Measurements from ENCODE around the gene SYTL2.
"Not testable (repeated sequence)": the region's sequence is repeated elsewhere in the genome, so short reads cannot be mapped to it uniquely, and the experiment has no call there.

The SYTL2 gene

DNA sequence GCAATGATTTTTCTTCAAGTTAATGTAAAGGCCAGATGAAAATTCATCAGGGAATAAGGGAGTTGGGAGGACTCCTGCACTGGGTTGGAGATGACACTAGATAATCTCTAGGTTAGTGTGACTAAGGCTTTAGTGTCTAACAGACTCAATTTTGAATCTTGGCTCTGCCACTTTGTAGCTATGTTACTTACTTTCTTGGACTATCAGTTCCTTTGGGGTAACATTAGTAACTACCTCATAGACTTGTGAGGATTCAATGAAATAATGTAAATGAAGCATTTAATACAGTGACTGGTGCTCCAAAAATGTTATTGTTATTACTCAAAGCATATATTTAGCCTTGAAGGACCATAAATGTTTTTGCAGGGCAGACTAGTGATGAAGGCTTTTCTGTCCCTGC is 115.4 kb downstream of the SYTL2 start:
- in situ Hi-C loops (cut with MboI; ENCODE audit: low sequenced_read_pairs), result no loop called here

DNA sequence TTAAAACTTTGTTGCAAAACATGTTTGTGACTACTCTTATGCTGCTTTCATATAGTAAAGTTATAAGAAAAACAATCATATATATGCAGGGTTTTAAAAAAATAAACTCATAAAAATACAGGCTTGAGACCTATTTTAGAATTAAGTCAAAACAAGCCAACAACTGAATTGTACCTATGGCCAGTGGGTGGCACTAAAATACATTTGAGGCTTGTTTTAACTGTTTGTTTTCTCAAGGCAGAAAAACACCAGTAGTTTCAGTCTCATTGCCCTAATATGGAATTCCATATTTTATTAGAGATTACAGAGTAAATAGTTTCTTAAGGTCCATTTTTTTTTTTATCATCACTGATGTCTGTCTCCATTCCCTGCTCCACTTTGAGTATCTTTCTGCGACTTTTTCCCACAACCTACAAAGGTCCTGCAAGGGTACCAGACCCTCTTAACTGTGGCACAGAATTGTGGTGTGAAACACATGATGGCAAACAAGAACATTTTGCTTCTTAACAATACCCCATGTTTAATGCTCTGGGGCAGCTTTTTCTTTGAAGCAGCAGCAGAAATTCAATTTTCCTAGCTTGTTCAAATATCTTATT is 116.5 kb downstream of the SYTL2 start:
- in situ Hi-C loops (cut with MboI; ENCODE audit: low sequenced_read_pairs), result no loop called here

DNA sequence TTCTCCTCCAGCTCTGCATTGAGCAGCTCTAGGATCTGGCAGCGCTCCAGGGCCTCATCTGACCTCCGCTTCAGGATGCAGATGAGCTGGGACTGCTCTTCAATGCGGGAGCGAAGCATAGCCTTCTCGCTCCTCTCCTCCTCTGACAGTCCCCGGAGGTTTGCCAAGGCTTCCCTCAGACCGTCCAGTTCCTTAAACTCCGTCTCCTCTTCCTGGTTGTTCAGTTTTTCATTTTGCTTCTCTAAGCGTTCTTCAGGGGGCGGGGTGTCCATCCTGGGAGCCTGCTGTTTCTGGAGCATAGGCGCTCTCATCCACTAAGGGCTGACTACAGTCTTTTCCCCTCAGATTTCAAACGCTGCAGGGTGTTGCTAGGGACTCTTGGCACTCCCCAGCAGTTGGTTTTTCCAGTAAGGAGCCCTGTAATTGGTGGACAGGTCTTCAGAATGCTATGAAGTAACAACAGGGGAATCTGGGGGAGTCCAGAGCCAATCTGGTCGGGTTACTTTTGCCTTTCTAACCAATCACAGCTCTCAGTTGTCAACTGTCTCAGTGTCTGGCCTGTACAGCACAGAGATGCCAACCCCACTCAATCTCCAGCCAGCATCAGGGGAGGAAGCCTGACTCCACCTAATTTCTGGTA is 125.0 kb downstream of the SYTL2 start, which contains the start of gene CCDC89:
Gene CCDC89, minus strand, starts transcription at position 376 of the 640 bp plus-strand sequence. Its CDS starts 65 bp downstream, at position 311.
- in situ Hi-C loops (cut with MboI; ENCODE audit: low sequenced_read_pairs), result no loop called here

DNA sequence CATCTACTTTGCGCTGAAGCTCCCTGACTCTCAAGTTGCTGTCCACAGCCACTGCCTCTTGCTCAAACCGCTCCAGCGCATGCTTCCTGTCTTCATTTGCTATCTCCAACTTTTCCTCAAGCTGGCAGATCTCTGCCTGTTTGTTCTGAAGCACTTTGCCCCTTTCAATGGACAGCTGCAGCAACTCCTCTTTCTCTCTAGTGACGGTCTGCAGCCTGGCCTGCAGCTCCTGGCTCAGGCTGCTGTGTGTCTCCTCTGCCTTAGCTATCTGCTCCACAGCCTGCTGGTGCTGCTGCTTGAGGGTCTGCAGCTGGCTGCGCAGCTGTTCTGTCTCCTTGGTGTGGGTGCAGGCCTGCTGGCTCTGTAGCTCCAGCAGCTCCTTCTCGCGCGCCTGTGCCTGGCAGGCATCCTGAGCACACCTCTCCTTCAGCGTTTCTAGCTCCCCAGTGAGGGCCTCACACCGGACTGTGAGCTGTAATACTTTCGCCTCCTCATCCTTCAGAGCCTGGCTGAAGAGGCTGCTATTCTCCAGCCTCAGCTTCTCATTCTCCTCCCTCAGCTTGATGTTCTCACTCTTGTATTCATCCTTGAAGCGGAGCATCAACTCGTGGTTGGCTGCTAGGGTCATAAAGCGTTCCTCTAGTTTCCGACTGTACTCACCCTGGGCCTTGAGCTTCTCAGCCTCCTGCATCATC is 125.7 kb downstream of the SYTL2 start:
- in situ Hi-C loops (cut with MboI; ENCODE audit: low sequenced_read_pairs), result no loop called here

DNA sequence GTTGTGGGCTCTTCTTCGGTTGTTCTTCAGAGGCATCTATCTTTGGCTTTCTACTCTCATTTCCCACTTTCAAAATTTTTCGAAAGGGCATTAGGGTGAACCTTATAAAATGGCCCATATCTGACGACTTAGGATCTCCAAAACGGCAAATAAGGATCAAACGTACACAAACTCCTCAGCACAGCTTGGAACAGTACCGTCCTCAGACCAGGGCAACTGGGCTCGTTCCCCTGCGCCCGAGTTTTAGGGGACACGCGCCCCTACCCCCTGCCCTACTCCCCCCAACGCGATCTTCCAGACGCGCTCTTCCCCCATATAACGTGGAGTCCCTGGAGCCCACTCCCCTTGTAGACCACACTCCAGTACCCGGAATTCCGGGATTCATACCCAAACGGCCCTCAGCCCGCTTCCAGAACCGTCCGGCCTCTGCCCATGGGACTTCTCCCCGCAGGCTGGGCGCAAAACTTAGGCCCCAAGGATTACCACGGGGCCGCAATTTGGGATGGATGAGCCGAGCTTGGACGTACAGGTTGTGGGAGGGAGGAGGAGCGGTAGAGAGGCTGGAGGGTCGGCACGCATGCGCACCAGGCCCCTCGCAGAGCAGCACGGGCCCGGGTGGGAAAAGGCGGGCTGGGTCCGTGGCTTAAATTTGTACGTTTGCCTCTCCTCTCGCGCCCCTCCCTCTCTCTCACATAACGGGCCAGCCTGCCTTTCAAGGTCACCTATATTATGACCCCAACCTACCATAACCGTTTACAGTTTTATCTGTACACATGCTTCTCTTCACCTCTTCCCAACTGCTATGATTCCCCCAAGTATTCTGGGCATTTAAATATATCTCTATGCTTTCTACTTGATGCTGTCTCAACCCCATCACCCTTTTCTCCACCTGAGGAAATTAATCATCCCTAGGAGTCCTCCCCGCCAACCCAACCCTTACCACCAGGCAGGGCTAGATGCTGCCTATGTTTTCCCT is 128.3 kb downstream of the SYTL2 start:
- in situ Hi-C loops (cut with MboI; ENCODE audit: low sequenced_read_pairs), result no loop called here

DNA sequence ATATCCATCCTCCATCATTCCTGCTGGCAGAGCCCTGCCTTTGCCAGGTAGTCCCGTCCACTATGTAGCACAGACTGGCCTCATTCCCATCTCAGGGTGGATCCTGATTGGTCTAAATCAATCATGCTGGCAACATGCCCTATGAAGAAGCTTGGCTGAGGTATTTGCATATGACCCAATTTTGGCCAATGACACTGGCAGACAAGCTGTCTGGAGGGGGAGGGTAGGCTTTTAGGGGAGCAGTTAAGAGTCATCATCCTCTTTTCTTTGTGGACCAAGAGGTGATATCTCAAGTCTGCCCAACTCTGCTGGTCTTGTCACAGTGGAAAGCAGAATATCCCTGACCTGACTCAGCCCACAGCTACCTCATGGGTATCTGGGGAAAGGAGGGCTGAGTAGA is 130.0 kb downstream of the SYTL2 start:
- in situ Hi-C loops (cut with MboI; ENCODE audit: low sequenced_read_pairs), result no loop called here

DNA sequence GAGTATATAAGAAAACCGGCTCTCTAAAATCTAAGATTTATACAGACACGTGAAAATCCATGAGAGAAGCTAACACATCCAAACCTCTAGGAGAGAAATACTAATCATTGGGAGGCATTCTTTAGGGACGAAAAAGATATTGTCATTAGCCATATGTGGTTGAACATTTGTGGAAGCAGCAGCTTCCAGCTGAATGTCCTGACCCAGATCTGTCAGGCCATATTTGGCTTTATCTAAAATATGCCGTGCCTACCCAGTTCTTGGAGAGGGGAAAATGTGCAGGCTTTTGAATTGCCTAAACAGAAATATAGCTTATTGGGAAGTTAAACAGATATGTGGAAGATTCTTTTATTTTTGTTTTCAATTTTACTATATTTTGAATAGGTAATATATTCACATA is 131.4 kb downstream of the SYTL2 start:
- in situ Hi-C loops (cut with MboI; ENCODE audit: low sequenced_read_pairs), result no loop called here

DNA sequence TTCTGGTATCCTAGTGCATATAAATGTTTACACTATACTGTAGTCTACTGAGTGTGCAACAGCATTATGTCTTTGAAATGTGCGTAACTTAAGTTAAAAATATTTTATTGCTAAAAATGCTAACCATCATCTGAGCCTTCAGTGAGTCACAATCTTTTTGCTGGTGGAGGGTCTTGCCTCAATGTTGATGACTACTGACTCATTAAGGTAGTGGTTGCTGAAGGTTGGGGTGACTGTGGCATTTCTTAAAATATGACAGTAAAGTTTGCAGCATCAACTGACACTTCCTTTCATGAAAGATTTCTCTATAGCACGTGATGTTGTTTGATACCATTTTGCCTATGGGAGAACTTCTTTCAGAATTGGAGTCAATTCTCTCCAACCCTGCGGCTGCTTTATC is 137.5 kb downstream of the SYTL2 start:
- in situ Hi-C loops (cut with MboI; ENCODE audit: low sequenced_read_pairs), result no loop called here

DNA sequence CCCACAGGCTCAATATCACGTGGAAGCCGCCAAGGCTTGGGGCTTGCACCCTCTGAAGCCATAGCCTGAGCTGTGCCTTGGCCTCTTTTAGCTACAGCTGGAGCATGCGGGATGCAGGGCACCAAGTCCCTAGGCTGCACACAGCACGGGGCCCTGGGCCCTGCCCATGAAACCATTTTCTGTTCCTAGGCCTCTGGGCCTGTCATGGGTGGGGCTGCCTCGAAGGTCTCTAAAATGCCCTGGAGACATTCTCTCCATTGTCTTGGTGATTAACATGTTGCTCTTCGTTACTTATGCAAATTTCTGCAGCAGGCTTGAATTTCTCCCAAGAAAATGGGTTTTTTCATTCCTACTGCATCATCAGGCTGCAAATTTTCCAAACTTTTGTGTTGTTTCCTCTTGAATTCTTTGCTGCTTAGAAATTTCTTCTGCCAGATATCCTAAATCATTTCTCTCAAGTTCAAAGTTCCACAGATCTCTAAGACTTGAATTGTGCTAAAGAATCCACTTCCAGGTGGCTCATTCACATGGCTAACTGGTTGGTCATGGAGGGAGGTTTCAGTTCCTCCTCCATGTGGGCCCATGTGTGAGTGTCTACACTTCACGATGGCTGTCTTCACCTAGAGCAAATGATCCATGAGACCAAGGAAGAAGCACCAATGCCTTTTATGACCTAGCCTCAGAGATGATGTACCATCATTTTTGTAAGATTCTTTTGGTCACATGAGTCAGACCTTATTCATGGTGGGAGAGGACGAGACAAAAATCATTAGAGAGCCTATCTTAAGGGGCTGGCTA is 138.6 kb downstream of the SYTL2 start:
- in situ Hi-C loops (cut with MboI; ENCODE audit: low sequenced_read_pairs), result no loop called here

DNA sequence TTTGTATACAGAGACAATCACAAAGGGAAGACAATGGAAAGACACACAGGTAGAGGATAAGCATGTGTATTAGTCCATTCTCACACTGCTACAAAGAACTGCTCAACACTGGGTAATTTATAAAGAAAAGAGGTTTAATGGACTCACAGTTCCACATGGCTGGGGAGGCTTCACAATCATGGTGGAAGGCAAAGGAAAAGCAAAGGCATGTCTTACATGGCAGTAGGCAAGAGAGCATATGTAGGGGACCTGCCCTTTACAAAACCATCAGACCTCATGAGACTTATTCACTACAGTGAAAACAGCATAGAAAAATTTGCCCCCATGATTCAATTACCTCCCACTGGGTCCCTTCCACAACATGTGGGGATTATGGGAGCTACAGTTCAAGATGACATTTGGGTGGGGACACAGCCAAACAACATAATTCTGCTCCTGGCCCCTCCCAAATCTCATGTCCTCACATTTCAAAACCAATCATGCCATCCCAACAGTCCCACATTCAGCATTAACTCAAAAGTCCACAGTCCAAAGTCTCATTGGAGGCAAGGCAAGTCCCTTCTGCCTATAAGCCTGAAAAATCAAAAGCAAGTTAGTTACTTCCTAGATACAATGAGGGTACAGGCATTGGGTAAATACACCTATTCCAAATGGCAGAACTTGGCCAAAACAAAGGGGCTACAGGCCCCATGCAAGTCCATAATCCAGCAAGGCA is 139.8 kb downstream of the SYTL2 start:
- in situ Hi-C loops (cut with MboI; ENCODE audit: low sequenced_read_pairs), result not testable (repeated sequence)

DNA sequence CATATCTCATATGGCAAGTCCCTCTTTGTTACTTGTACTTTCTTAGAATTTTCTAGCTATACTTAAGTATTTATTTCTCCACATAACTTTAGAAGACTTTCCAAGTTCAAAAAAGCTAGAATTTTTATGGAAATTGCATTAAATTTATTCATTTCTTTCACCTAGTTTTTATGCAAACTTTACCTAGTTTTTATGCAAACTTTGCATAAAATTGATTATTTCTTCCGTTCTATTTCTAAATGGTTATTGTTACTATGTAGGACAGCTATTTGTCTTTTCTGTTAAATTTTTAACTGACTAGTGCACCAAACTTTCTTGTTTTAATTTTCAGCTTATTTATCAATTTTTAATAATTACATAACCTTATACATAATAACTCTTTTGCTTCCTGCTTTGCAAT is 142.8 kb downstream of the SYTL2 start:
- in situ Hi-C loops (cut with MboI; ENCODE audit: low sequenced_read_pairs), result no loop called here

DNA sequence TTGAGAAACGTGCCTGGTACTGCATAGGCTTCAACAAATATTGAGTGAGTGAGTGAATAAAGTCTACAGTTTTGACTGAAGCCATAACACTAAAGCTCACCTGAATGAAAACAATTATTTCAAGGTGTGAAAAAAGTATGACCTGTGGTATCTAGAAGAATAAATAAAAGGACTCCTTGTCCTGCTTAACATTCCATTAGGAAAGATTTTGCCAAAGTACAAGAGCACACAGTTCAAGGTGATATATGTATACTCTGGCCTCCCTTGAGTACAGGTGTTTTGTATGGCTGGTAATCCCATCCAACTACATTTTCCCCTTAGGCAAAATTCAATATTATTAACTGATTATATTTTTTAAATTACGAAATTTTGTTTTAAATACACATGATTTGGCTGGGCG is 144.3 kb downstream of the SYTL2 start:
- in situ Hi-C loops (cut with MboI; ENCODE audit: low sequenced_read_pairs), result no loop called here

DNA sequence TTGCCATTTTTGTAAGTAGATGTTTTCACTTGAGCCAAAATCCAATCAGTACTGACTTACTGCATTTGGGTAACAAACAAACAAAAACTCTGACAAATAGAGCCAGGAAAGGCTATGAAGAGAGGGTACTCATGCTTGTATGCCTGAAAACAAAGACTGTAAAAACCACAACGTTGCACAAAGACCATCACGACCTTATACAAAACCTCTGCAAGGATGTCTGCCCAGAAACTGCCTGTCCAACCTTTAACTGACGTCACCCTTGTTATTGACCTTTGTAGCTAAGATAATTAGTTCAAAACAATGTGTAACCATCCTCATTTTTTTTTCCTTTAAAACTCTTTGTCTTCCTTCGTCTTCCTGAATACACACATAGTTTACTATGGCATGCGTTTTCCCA is 145.2 kb downstream of the SYTL2 start:
- in situ Hi-C loops (cut with MboI; ENCODE audit: low sequenced_read_pairs), result no loop called here

DNA sequence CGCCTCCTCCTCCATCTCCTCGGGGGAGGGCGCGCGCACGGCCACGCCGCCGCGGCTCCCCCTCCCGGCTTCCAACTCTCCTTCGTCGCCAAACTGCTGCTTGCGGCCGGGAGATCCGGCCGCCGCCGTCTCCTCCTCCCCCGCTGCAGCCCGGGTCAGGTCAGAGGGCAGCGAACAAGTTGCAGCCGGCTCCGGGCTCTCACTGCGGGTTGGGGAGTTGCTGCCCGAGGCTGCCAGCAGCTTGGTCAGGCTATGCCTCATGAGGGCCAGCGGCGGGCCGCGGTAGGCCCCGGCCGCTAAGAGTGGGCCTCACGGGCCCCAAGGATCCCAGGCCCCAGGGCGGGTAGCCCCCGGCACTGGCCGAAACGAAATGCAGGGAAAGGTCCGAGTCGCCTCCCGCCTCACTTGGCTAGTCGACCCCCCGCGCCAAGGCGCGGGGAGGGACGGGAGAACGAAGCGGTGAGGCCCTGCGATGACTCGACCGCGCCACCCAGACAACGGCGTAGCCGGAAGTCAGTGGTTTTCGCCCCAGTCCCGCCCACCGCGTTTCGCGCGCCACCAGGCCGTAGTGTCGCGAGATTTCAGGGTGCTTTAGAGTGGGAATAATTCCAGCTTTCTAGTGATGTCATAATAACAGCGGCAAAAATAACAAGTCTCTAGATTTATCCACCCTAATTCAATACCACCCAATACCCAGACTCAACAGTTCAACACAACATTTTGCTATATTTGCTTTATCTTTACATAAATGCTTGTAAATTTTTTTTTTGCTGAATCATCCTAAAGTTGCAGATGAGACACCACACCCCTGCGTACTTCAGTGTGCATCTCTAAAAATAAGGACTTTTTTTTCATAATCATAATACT is 146.1 kb downstream of the SYTL2 start, which contains the start of gene CREBZF:
Gene CREBZF, minus strand, starts transcription at position 515 of the 867 bp plus-strand sequence. Its CDS starts 254 bp downstream, at position 261.
- in situ Hi-C loops (cut with MboI; ENCODE audit: low sequenced_read_pairs), result no loop called here

DNA sequence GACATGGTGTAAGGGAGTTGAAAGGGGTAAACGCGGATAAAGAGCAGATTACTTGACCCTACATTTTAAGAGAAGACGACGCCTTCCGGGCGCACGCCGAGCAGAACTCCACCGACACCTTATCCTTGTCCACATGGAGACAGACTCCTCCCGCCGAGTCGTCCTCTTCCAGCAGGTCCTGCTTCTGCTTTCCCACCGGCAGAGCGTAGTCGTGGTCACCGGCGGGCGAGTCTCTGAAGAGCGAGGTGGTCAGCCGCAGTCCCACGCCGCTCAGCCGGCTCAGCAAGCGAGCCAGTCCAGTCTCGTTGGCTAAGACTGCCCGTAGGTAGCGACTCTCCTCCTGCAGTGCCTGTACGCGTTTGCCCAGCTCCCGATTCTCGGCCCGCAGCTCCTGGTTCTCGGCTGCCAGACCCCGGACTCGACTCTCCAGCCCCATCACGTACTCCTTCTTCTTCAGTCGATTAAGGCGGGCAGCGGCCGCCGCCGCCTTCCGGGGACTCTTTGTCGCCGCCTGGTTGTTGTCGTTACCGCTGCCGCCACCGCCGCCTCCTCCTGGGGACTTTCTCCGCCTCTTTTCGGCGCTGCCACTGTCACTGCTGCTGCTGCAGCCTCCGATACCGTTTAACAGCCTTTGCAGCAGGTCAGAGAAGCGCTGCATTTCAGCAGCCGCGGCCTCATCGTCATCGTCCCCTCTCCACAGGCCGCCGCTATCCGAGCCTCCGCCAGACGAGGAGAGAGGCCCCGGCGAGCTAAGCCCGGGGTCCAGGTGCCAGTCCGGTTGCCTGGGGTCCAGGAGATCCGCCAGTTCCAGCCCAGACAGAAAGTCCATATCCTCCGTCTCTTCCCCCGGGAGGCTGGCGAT is 147.0 kb downstream of the SYTL2 start:
- in situ Hi-C loops (cut with MboI; ENCODE audit: low sequenced_read_pairs), result no loop called here

DNA sequence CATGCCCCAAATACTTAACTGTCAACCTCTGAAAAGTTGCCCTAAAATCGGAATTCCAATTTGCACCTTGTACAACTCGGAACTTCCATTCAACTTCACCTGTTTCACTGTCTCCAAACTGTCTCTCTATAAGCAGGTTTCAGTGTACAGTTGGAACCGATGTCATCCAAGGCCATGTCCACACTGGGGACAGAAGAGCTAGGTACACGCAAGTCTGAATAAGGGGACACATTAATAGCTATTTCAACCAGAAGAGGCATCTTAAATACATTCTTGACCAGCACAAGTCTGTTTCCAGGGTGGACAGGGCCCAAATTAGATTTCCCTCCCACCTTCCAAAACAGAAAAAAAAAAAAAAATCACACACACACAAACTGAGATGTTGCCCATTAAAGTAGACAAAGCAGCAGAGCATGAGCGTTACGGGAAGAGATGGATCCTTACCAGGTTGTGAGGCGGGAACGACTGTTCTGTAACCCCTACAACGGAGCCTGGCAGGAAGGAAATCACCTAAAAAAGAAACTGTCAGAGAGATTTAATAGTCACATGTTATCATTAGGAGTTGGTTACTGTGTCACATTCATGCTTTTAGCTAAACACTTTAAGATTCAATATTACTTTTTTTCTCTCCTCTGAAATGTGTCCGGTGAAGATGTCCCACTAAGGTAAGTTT is 147.7 kb downstream of the SYTL2 start:
- in situ Hi-C loops (cut with MboI; ENCODE audit: low sequenced_read_pairs), result no loop called here
